ENCODE data around the gene CTRB1. TPM values are rescaled to one million over a fixed set of nuclear protein-coding genes. Genes with fewer than 3 reads are reported as not detected.

The CTRB1 gene
- total and polyA plus RNA-seq, 2 of the 8 experiments (the other 6 are each of a cell fraction or from before 2014, with no cell fraction given): not detected

GRCh38 chr16:75256059-75256571 lies 37.3 kb downstream of the CTRB1 start (continued):
- TF ChIP-seq SIX5 (IDR thresholded peaks at IDR 0.05; ENCODE audit: low read depth, low read length) (no peak), HDAC2 (IDR thresholded peaks at IDR 0.05; ENCODE audit: borderline replicate concordance in 1 of 2, low read depth in 2 of 2, low read length in 2 of 2) (no peak), CREB1 (IDR thresholded peaks at IDR 0.05) (no peak), SAP30 (IDR thresholded peaks at IDR 0.05; ENCODE audit: insufficient read depth, insufficient replicate concordance, low read length) (no peak), SUZ12 (IDR thresholded peaks at IDR 0.05; ENCODE audit: low read length) (no peak), KDM1A (IDR thresholded peaks at IDR 0.05; ENCODE audit: borderline replicate concordance, low read length) (no peak), EP300 (IDR thresholded peaks at IDR 0.05; ENCODE audit: borderline replicate concordance in 1 of 2, low read depth in 2 of 2, low read length in 2 of 2) (no peak), RAD21 (IDR thresholded peaks at IDR 0.05 in 1 of 2, conservative IDR thresholded peaks at IDR 0.05 in 1 of 2; ENCODE audit: low read depth in 2 of 2, low read length in 2 of 2) (peak; percentile 29 to 47; a peak in 3 of 4 replicates), NANOG (IDR thresholded peaks at IDR 0.05; ENCODE audit: insufficient read depth, low read depth, low read length, poor library complexity, severe bottlenecking) (no peak), POLR2AphosphoS5 (IDR thresholded peaks at IDR 0.05; ENCODE audit: low read depth, low read length) (no peak; the same call in 1 of the 2 replicates), GABPA (IDR thresholded peaks at IDR 0.05; ENCODE audit: borderline replicate concordance, insufficient read depth, low read length) (no peak), RNF2 (IDR thresholded peaks at IDR 0.05; ENCODE audit: borderline replicate concordance, low read depth, low read length, missing control alignments, poor library complexity, severe bottlenecking) (no peak), POLR2A (IDR thresholded peaks at IDR 0.05; ENCODE audit: control extremely low read depth in 1 of 2, low read depth in 2 of 2, low read length in 2 of 2) (peak in 1 of 2 experiments; percentile 47; a peak in 1 of 3 replicates), EGR1 (IDR thresholded peaks at IDR 0.05; ENCODE audit: borderline replicate concordance, low read depth, low read length) (no peak), SP4 (IDR thresholded peaks at IDR 0.05; ENCODE audit: low read length) (no peak), BCL11A (IDR thresholded peaks at IDR 0.05; ENCODE audit: low read depth in 2 of 2, low read length in 2 of 2) (no peak), NRF1 (IDR thresholded peaks at IDR 0.05; ENCODE audit: low read depth, low read length) (no peak), JUND (IDR thresholded peaks at IDR 0.05; ENCODE audit: low read length) (no peak), HDAC6 (IDR thresholded peaks at IDR 0.05; ENCODE audit: low read depth, low read length) (no peak), YY1 (IDR thresholded peaks at IDR 0.05; ENCODE audit: low read depth, low read length) (no peak)
- TF ChIP-seq, protein P1, sequence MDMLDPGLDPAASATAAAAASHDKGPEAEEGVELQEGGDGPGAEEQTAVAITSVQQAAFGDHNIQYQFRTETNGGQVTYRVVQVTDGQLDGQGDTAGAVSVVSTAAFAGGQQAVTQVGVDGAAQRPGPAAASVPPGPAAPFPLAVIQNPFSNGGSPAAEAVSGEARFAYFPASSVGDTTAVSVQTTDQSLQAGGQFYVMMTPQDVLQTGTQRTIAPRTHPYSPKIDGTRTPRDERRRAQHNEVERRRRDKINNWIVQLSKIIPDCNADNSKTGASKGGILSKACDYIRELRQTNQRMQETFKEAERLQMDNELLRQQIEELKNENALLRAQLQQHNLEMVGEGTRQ (IDR thresholded peaks at IDR 0.05; ENCODE audit: low read length): no peak
